Measurements from ENCODE around the gene HOXA9. TPM values are rescaled to one million over a fixed set of nuclear protein-coding genes. Genes with fewer than 3 reads are reported as not detected.
A peak's percentile ranks its signal among the peaks of the same experiment; 100 is the strongest.

The HOXA9 gene
- total RNA-seq, 1 donor: 20.3 TPM

- H3K4me3 ChIP-seq (ENCODE audit: low read depth, low read length): peak overlapping the region; percentile 67
- peak; percentile 63 for DNase-seq (ENCODE audit: low read depth)
- TF ChIP-seq CTCF (IDR thresholded peaks at IDR 0.05; ENCODE audit: insufficient read depth, low read depth, low read length): no peak
These were observed 4.1 kb downstream of the HOXA9 start for GRCh38 chr7:27161214-27161720.

DNA sequence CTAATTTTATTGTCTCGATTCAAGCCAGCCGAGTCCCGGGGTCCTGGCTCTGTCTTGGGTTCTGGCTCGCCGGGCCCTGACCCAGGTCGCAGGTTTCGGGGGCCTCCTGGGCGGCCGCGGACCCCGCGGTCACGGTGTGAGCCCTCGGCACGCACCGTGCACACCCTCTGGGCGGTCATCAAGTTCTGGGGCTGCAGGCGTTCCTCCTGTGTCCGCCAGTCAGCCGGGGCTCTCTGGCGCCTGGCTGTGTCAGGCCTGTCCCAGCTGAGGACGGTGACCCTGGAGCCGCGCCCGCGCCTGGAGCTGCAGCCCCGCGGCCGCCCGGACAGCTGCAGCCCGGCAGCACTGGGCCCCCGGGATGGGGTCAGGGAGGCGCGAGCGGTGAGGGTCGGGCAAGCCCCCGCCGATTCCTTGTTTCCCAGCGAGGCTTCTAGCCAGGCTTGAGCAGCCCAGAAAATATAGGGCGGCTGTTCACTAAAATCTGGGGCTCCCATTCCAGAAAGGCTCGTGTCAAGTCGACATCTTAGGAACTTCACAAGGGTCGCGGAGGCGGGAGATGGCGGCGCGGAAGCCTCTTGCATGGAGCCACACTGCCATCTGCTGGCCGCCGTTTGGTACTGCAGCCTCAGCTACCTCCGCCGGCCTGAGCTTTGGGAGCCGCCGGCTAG, 4.7 kb downstream of the HOXA9 start:
- H3K4me3 ChIP-seq (ENCODE audit: low read depth, low read length): peak overlapping the region; percentile 60
- peak; percentile 92 for TF ChIP-seq CTCF (IDR thresholded peaks at IDR 0.05; ENCODE audit: insufficient read depth, low read depth, low read length)
- peak; percentile 90 for DNase-seq (ENCODE audit: low read depth)

GRCh38 chr7:27160145-27160545, 5.2 kb downstream of the HOXA9 start:
- DNase-seq (ENCODE audit: low read depth): no peak
- peak overlapping the region; percentile 60 for H3K4me3 ChIP-seq (ENCODE audit: low read depth, low read length)
- no peak for TF ChIP-seq CTCF (IDR thresholded peaks at IDR 0.05; ENCODE audit: insufficient read depth, low read depth, low read length)

DNA sequence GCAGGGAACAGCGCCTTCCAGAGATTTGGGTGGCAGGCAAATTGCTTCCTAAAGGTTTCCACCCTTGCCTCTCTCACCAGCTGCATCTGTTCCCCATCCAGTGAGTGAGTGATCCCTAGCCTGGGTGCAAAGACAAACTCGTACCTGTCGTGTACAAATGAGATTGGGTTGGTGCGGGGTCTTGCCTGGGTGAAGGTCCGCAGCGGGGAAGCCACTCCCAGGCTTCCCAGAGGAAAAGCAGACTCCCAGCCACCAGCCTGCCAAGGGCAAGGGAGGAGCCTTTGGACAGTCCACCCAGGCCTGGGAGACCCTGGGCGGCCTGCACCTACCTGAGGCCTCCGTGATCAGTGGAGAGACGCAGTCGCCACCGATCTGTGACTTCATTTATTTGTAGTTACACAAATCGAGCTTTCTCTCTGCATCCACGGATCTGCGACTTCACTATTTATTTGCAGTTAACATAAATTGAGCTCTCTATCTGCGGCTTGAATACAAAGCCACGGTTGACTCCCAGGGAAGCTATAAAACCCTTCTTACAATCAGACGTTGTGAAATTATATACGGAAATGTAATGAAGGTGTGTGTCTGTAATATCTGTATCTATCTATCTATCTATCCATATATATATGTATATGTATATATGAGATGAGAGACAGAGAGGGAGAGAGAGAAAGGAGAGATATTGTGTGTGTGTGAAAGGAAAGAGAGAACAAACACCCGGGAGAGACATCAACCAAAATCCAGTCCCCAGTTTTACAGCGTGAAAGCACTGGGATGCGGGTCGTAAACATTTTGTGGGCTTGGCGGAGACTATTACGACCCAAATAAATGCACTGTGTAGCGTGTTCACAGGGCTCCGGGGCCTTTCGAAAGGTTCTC, 5.8 kb downstream of the HOXA9 start:
- no peak for TF ChIP-seq CTCF (IDR thresholded peaks at IDR 0.05; ENCODE audit: insufficient read depth, low read depth, low read length)

DNA sequence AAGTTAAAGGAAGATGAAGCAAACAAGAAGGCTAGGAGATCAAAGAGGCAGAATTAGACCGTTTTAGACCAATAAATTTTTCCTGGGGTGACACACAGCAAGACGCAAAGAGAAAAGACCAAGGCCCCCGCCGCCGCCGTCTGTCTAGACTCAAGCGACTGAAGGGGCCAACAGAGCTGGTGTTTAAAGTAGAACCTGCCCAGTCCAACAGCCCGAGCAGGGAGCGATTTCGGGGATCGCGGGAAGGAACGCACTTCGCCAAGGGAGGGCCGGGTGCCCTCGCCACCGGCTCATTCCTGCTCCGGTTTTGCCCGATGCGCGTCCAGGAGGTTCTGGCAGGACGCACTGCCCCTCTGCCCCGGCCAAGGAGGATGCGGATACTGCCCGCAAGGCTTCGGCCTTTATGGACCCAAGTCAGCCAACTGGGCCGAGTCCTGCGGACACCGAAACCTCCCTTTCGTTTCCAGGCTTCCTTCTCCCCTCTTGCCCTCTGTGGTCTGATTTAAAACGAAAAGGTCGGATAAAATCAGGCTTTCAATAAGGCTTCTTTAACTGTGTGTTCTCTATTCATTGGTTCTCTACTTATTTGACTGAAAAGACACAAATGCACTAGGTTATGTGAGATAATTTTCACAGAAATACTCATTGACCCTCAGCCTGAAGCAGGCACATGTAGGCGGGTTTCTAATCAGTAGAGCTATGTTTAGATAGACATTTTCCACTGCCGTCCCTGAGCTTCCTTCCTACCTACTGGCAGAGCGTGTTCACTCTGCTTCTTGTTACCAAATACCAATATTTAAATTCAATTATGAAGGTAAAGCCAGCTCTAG, 6.7 kb downstream of the HOXA9 start:
- TF ChIP-seq CTCF (IDR thresholded peaks at IDR 0.05; ENCODE audit: insufficient read depth, low read depth, low read length): no peak
- no peak overlapping the region for H3K4me3 ChIP-seq (ENCODE audit: low read depth, low read length)
- no peak for DNase-seq (ENCODE audit: low read depth)

More for the DNA sequence above, 5.8 kb downstream of the HOXA9 start:
- H3K4me3 ChIP-seq (ENCODE audit: low read depth, low read length): no peak overlapping the region
- DNase-seq (ENCODE audit: low read depth): no peak

- no peak for DNase-seq (ENCODE audit: low read depth)
- H3K4me3 ChIP-seq (ENCODE audit: low read depth, low read length): no peak overlapping the region
- no peak for TF ChIP-seq CTCF (IDR thresholded peaks at IDR 0.05; ENCODE audit: insufficient read depth, low read depth, low read length)
These were observed 7.5 kb downstream of the HOXA9 start for GRCh38 chr7:27157702-27158431.
